Muscle of arm (tissue), 12 donors: ENCODE results near the gene CRYL1. TPM values are rescaled to one million over a fixed set of nuclear protein-coding genes. Genes with fewer than 3 reads are reported as not detected.
A peak's percentile ranks its signal among the peaks of the same experiment; 100 is the strongest.

Experiments used
- DNase-seq: peaks from one replicate; pipeline ENCODE4 v3.0.0-alpha.2; 2013
- polyA plus RNA-seq, 12 donors: library from polyadenylated mRNA; unstranded; fragments of 120-200 nt; gene quantifications; one replicate each; pipeline ENCODE4 v1.2.1, GENCODE V29; 2013; ENCODE audit not compliant: insufficient read length in 12 of 12

The CRYL1 gene
- polyA plus RNA-seq, 12 donors, result 20.7 to 33.5 (median 25.2) TPM; not detected in 1

- DNase-seq, result no peak
Observed at GRCh38 chr13:20498129-20498528, 27.5 kb downstream of the CRYL1 start.

- DNase-seq, result no peak
Observed at GRCh38 chr13:20497006-20497775, 28.5 kb downstream of the CRYL1 start.

- peak; percentile 76 for DNase-seq
Observed at GRCh38 chr13:20495087-20496023, 30.3 kb downstream of the CRYL1 start.

GRCh38 chr13:20494656-20495055 lies 31.0 kb downstream of the CRYL1 start:
- no peak for DNase-seq

GRCh38 chr13:20492641-20493040 lies 33.0 kb downstream of the CRYL1 start:
- no peak for DNase-seq

- no peak for DNase-seq
Observed at GRCh38 chr13:20491926-20492435, 33.7 kb downstream of the CRYL1 start.

GRCh38 chr13:20489185-20489820 lies 36.4 kb downstream of the CRYL1 start:
- peak; percentile 34 for DNase-seq

GRCh38 chr13:20487927-20488326 lies 37.7 kb downstream of the CRYL1 start:
- no peak for DNase-seq

- no peak for DNase-seq
Observed at GRCh38 chr13:20482787-20483186, 42.9 kb downstream of the CRYL1 start.

GRCh38 chr13:20482275-20482761 lies 43.3 kb downstream of the CRYL1 start:
- DNase-seq, result no peak

GRCh38 chr13:20477394-20477793 lies 48.3 kb downstream of the CRYL1 start:
- no peak for DNase-seq

- DNase-seq, result no peak
Observed at GRCh38 chr13:20475927-20476691, 49.5 kb downstream of the CRYL1 start.

- no peak for DNase-seq
Observed at GRCh38 chr13:20474515-20474914, 51.1 kb downstream of the CRYL1 start.

GRCh38 chr13:20473888-20474287 lies 51.8 kb downstream of the CRYL1 start:
- DNase-seq, result no peak

- no peak for DNase-seq
Observed at GRCh38 chr13:20473139-20473538, 52.5 kb downstream of the CRYL1 start.

- no peak for DNase-seq
Observed at GRCh38 chr13:20472531-20472930, 53.1 kb downstream of the CRYL1 start.

- DNase-seq, result no peak
Observed at GRCh38 chr13:20470136-20470535, 55.5 kb downstream of the CRYL1 start.

- no peak for DNase-seq
Observed at GRCh38 chr13:20466371-20466770, 59.3 kb downstream of the CRYL1 start.

- DNase-seq, result no peak
Observed at GRCh38 chr13:20465218-20465879, 60.3 kb downstream of the CRYL1 start.

GRCh38 chr13:20462921-20463320 lies 62.7 kb downstream of the CRYL1 start:
- DNase-seq, result no peak

- no peak for DNase-seq
Observed at GRCh38 chr13:20462533-20462915, 63.1 kb downstream of the CRYL1 start.
